GM18505 (cell line): ENCODE results near the gene GREB1L.
"Not testable (repeated sequence)": the region's sequence is repeated elsewhere in the genome, so short reads cannot be mapped to it uniquely, and the experiment has no call there.

Source experiments
- ATAC-seq: cut with Tn5 transposase; IDR thresholded peaks from one replicate; pipeline ENCODE4 v1.9.1; 2021; ENCODE audit not compliant: unreplicated experiment
- POLR2A ChIP-seq: IDR thresholded peaks from 4 replicates; pipeline ENCODE4 v1.6.1; 2011; ENCODE audit warnings: borderline replicate concordance; ENCODE audit not compliant: insufficient read depth, insufficient read length; ENCODE audit errors: extremely low read depth

The GREB1L gene

GRCh38 chr18:21341141-21341540, 99.1 kb downstream of the GREB1L start:
- ATAC-seq = no peak
- no peak for TF ChIP-seq POLR2A

DNA sequence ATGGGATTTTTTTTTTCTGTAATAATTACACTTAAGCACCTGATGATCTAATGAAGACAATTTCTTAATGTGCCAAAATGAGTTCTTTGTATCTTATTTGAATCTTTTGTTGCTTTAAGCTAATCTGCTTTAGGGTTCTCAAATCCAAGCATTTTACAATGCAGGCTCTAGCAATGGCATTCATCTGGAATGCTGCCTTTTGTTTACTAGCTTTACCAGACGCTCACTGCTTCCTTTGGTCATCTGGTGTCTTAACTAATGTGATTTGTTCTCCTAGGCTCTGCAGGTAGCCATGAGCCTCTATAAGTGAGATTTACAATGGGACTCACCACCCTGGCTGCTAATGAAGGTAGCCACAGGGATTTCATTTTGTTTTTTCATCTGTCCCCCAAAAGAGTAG, 100.3 kb downstream of the GREB1L start:
- ATAC-seq = no peak
- TF ChIP-seq POLR2A = no peak

- no peak for ATAC-seq
- TF ChIP-seq POLR2A = no peak
Observed at GRCh38 chr18:21344860-21345259, 102.8 kb downstream of the GREB1L start.

DNA sequence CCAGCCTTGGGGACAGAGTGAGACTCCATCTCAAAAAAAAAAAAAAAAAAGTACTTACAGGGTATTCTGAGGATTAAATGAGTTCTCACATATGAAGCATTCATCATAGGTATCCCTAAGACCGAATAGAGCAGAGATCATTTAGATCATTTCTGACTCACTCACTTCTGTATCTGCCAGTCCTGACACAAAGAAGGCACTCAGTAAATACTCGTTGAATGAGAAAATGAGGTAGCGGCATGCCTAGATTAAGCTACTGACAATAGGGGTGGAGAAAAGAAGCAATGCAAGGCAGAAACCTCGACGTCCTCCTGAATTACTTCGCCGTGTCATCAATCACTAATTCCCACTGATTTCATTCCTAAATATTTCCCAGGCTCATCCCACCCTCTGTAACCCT, 103.8 kb downstream of the GREB1L start:
- ATAC-seq = no peak
- TF ChIP-seq POLR2A = no peak

DNA sequence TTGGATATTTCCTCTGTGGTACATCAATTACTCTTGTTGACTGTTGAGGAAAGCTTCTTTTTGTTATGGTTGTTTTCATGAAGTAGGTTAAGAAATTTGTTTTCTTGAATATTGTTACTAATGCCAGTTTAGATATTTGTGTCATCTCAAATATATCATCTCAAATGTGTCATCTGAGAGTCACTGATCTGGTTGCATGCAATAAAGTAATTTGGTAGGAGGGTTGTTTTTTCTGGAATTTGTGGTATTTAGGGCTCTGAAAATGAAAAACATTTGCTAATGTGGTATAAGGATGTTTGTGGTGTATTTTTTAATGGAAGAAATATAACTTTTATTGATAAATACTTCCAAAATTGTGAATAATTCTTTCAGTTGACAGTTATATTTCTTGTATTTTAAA, 117.7 kb downstream of the GREB1L start:
- no peak for TF ChIP-seq POLR2A
- no peak for ATAC-seq

GRCh38 chr18:21361307-21361880, 119.4 kb downstream of the GREB1L start:
- no peak for TF ChIP-seq POLR2A
- no peak for ATAC-seq

- no peak for ATAC-seq
- TF ChIP-seq POLR2A = no peak
Observed at GRCh38 chr18:21362831-21363230, 120.8 kb downstream of the GREB1L start.

DNA sequence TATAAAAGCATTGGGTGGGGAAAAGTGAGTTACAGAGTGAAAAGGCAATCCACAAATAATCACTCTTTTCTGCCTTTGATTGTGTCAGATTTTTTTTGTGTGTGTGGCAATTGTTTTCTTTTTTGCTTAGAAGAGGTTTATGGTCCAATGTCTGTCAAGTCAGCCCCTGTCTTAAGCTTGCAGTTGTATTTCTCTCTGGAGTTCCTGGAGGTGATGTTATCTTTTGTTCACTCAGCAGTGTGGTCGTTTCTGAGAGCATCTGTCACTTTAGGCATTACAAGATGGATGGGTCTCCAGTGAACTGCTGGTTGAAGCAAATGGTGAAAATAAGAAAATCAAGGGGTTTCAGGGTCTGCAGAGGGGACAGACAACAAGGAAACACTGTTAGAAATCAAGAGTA, 121.3 kb downstream of the GREB1L start:
- ATAC-seq = no peak

GRCh38 chr18:21364471-21364870, 122.4 kb downstream of the GREB1L start:
- ATAC-seq = no peak
- no peak for TF ChIP-seq POLR2A

More for the DNA sequence above, 121.3 kb downstream of the GREB1L start:
- TF ChIP-seq POLR2A = no peak

DNA sequence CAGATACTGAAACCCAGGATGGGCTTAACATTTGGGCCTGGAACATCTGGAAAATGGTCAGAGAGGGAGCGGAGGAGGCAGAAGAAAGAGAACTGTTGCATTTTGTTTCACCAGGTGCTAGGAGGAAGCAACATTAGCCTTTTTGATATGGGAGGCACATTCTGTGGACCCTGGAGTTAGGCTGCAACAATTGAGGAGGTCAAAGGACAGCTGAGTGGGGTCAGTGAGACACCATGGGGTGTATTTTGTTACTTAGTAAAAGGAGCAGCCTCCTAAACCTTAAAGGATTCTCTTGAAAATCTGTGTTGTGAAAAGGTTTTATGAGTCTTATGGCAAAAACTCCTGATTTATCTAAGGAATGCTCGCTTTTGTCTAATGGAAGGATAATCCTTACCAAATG, 124.9 kb downstream of the GREB1L start:
- no peak for TF ChIP-seq POLR2A
- ATAC-seq = no peak

DNA sequence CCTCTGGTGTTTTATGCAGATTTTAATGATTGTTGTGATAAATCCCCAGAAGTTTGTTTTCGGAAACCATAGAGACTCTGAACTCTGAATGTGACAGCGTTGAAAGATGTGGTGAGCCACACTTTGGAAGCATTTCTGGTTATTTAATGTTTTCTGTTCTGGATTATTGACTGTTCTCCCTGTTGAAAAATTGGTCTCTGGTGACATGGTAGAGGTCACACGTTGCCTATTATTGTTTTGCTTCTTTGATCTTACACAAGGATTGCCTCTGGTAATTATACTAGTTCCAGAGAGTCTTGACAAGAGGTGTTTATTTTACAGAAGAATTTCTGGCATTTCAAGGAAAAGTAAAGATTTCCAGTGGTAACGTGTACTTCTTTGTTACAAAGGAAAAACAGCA, 127.1 kb downstream of the GREB1L start:
- no peak for TF ChIP-seq POLR2A
- ATAC-seq = no peak

GRCh38 chr18:21369597-21369996, 127.6 kb downstream of the GREB1L start:
- not testable (repeated sequence) for ATAC-seq

GRCh38 chr18:21383031-21383430, 141.0 kb downstream of the GREB1L start:
- no peak for ATAC-seq
- TF ChIP-seq POLR2A = no peak

DNA sequence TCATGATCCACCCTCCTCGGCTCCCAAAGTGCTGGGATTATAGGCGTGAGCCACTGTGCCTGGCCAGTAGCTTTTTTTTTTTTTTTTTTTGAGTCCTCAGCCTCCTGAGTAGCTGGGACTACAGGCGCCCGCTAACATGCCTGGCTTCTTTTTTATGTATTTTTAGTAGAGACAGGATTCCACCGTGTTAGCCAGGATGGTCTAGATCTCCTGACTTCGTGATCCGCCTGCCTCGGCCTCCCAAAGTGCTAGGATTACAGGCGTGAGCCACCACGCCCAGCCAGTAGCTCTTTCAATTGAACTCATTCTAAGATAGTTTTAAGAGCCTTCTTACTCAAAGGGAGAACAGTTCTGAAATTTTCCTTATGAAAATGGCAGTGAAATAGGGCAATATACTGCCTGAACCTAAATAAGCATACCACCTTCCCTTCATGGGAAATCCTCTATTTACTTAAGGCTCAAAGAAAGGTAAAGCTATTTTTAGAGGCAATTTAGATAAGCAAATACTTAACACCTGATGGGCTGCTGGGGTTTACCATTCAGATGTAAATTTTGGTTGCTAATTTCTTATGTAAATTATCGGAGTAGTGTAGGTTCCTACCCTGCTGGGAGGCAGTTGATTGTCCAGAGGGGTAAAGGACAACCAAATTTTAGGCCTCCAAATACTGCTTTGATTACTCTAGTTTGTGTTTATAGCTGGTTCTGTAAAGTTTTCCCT, 144.7 kb downstream of the GREB1L start:
- no peak for TF ChIP-seq POLR2A
- no peak for ATAC-seq
